Neural crest cell (in vitro differentiated cells): Measurements from ENCODE around the gene C6orf120. TPM values are rescaled to one million over a fixed set of nuclear protein-coding genes. Genes with fewer than 3 reads are reported as not detected.
A peak's percentile ranks its signal among the peaks of the same experiment; 100 is the strongest.

Experiments
- DNase-seq: peaks from one replicate; pipeline ENCODE4 v3.0.0; 2021; ENCODE audit warnings: low read depth, mixed read lengths, low spot score
- H3K27ac Mint-ChIP-seq: one replicate; pipeline ENCODE4 v1.8.0; 2021; ENCODE audit warnings: mild to moderate bottlenecking, mixed read lengths; ENCODE audit not compliant: unreplicated experiment
- H3K27me3 Mint-ChIP-seq: 2 replicates; pipeline ENCODE4 v1.8.0; 2021; ENCODE audit warnings: low read depth, mild to moderate bottlenecking, mixed read lengths
- H3K36me3 Mint-ChIP-seq: 2 replicates; pipeline ENCODE4 v1.8.0; 2021; ENCODE audit warnings: low read depth, mild to moderate bottlenecking, mixed read lengths
- H3K4me1 Mint-ChIP-seq: 2 replicates; pipeline ENCODE4 v1.8.0; 2021; ENCODE audit warnings: mixed read lengths
- H3K4me3 Mint-ChIP-seq: one replicate; pipeline ENCODE4 v1.8.0; 2021; ENCODE audit warnings: mild to moderate bottlenecking, mixed read lengths
- H3K9me3 Mint-ChIP-seq: 2 replicates; pipeline ENCODE4 v1.8.0; 2021; ENCODE audit warnings: mixed read lengths
- CTCF ChIP-seq: fragments of 200-600 bp; sonication (generic); conservative IDR thresholded peaks from 2 replicates; pipeline ENCODE4 v1.5.0; 2021; ENCODE audit warnings: antibody characterized with exemption, mild to moderate bottlenecking
- total RNA-seq: library from RNA; stranded (reverse); gene quantifications from 2 replicates; pipeline ENCODE4 v1.2.1, GENCODE V29; 2021

The C6orf120 gene
- total RNA-seq, 1 donor from 2014 or later, result 28.7 TPM

- H3K4me3 Mint-ChIP-seq, result no peak overlapping the region
- no peak overlapping the region for H3K27ac Mint-ChIP-seq
- peaks cover 21% of the 10 kb centered on the region for H3K36me3 Mint-ChIP-seq
- no peaks in the 10 kb centered on the region for H3K9me3 Mint-ChIP-seq
- no peak for TF ChIP-seq CTCF
- H3K27me3 Mint-ChIP-seq, result no peaks in the 10 kb centered on the region
- peaks cover 9% of the 10 kb centered on the region for H3K4me1 Mint-ChIP-seq
- DNase-seq, result no peak
Measured at GRCh38 chr6:169664227-169664626, 37.7 kb upstream of the C6orf120 start.

GRCh38 chr6:169665289-169665688, 36.6 kb upstream of the C6orf120 start:
- no peaks in the 10 kb centered on the region for H3K9me3 Mint-ChIP-seq
- DNase-seq, result no peak
- no peak overlapping the region for H3K4me3 Mint-ChIP-seq
- TF ChIP-seq CTCF, result no peak
- H3K4me1 Mint-ChIP-seq, result peaks cover 19% of the 10 kb centered on the region
- peaks cover 17% of the 10 kb centered on the region for H3K36me3 Mint-ChIP-seq
- no peak overlapping the region for H3K27ac Mint-ChIP-seq
- no peaks in the 10 kb centered on the region for H3K27me3 Mint-ChIP-seq

- no peaks in the 10 kb centered on the region for H3K27me3 Mint-ChIP-seq
- peak overlapping the region; percentile 71 for H3K27ac Mint-ChIP-seq
- H3K4me3 Mint-ChIP-seq, result no peak overlapping the region
- no peak for TF ChIP-seq CTCF
- H3K4me1 Mint-ChIP-seq, result peaks cover 31% of the 10 kb centered on the region
- DNase-seq, result no peak
- peaks cover 17% of the 10 kb centered on the region for H3K36me3 Mint-ChIP-seq
- H3K9me3 Mint-ChIP-seq, result no peaks in the 10 kb centered on the region
Measured at GRCh38 chr6:169666441-169666840, 35.5 kb upstream of the C6orf120 start.

GRCh38 chr6:169667716-169668115, 34.2 kb upstream of the C6orf120 start:
- TF ChIP-seq CTCF, result no peak
- Mint-ChIP-seq H3K9me3 (no peaks in the 10 kb centered on the region), H3K27me3 (no peaks in the 10 kb centered on the region), H3K27ac (no peak overlapping the region), H3K4me1 (peaks cover 37% of the 10 kb centered on the region), H3K36me3 (peaks cover 21% of the 10 kb centered on the region), H3K4me3 (no peak overlapping the region)
- DNase-seq, result no peak

- H3K36me3 Mint-ChIP-seq, result peaks cover 21% of the 10 kb centered on the region
- H3K4me1 Mint-ChIP-seq, result peaks cover 42% of the 10 kb centered on the region
- H3K4me3 Mint-ChIP-seq, result no peak overlapping the region
- peak overlapping the region; percentile 16 for H3K27ac Mint-ChIP-seq
- no peaks in the 10 kb centered on the region for H3K9me3 Mint-ChIP-seq
- TF ChIP-seq CTCF, result no peak
- no peaks in the 10 kb centered on the region for H3K27me3 Mint-ChIP-seq
- no peak for DNase-seq
Measured at GRCh38 chr6:169668203-169668847, 33.6 kb upstream of the C6orf120 start.
